Measurements from ENCODE around the gene KCNIP4. TPM values are rescaled to one million over a fixed set of nuclear protein-coding genes. Genes with fewer than 3 reads are reported as not detected.

The KCNIP4 gene
- total and polyA plus RNA-seq, 2 donors (not counting 3 experiments of a cell fraction or from before 2014, with no cell fraction given), result not detected

Small RNAs within 50 kb of the gene (microRNA-seq; reads per million reads assigned to microRNA genes)
- not detected for gene MIR7978 (ENCODE audit: borderline number of aligned reads, borderline replicate concordance)

All from endothelial cell of umbilical vein (primary cell).